HFFc6 (cell line): ENCODE data around the gene RABGAP1L. TPM values are rescaled to one million over a fixed set of nuclear protein-coding genes. Genes with fewer than 3 reads are reported as not detected.

Experiments
- DNase-seq: peaks from one replicate; pipeline ENCODE4 v3.0.0-alpha.2; 2018
- H3K27ac Mint-ChIP-seq: 2 replicates; pipeline ENCODE4 v1.8.0; 2020; ENCODE audit warnings: mild to moderate bottlenecking, mixed read lengths
- H3K27me3 Mint-ChIP-seq: 2 replicates; pipeline ENCODE4 v1.8.0; 2021; ENCODE audit warnings: mild to moderate bottlenecking, moderate library complexity, mixed read lengths; ENCODE audit not compliant: insufficient read depth
- H3K36me3 Mint-ChIP-seq: 2 replicates; pipeline ENCODE4 v1.8.0; 2021; ENCODE audit warnings: low read depth, mixed read lengths
- H3K4me1 Mint-ChIP-seq: 2 replicates; pipeline ENCODE4 v1.8.0; 2020; ENCODE audit warnings: low read depth, mixed read lengths
- H3K4me3 Mint-ChIP-seq: 2 replicates; pipeline ENCODE4 v1.8.0; 2020; ENCODE audit warnings: mild to moderate bottlenecking, moderate library complexity, mixed read lengths
- H3K9me3 Mint-ChIP-seq: 2 replicates; pipeline ENCODE4 v1.8.0; 2020; ENCODE audit warnings: mild to moderate bottlenecking, mixed read lengths
- CTCF ChIP-seq: fragments of 200-600 bp; sonication (generic); IDR thresholded peaks from 2 replicates; pipeline ENCODE4 v1.5.0; 2021; ENCODE audit warnings: antibody characterized with exemption, mild to moderate bottlenecking
- total RNA-seq, 6 experiments: library from RNA; stranded (reverse); fragmentation: NEBNext Ultra II Directional; extraction: Animal tissue kit (Norgen Biotek cat#: 25700); gene quantifications; 2 replicates in 1 of 6; 3 replicates in 5 of 6; pipeline ENCODE4 v1.2.3, GENCODE V29; 2021

The RABGAP1L gene
- total RNA-seq, 6 experiments from 2014 or later: 14.5 to 16.9 (median 16.0) TPM

- no peak for TF ChIP-seq CTCF
These were observed 10.1 kb upstream of the RABGAP1L start for GRCh38 chr1:174149216-174149615.

GRCh38 chr1:174150499-174150898, 8.8 kb upstream of the RABGAP1L start:
- no peak overlapping the region for H3K4me3 Mint-ChIP-seq
- no peak overlapping the region for H3K27ac Mint-ChIP-seq
- peaks cover 17% of the 10 kb centered on the region for H3K27me3 Mint-ChIP-seq
- H3K4me1 Mint-ChIP-seq: peaks cover 8% of the 10 kb centered on the region
- TF ChIP-seq CTCF: no peak
- H3K36me3 Mint-ChIP-seq: peaks cover 12% of the 10 kb centered on the region
- DNase-seq: no peak
- peaks cover 17% of the 10 kb centered on the region for H3K9me3 Mint-ChIP-seq

More at GRCh38 chr1:174149216-174149615, 10.1 kb upstream of the RABGAP1L start:
- Mint-ChIP-seq H3K27me3 (peaks cover 27% of the 10 kb centered on the region), H3K9me3 (peaks cover 17% of the 10 kb centered on the region), H3K4me3 (no peak overlapping the region), H3K4me1 (peaks cover 8% of the 10 kb centered on the region), H3K36me3 (peaks cover 12% of the 10 kb centered on the region), H3K27ac (no peak overlapping the region)
- DNase-seq: no peak

GRCh38 chr1:174152427-174152826, 6.9 kb upstream of the RABGAP1L start:
- Mint-ChIP-seq H3K4me1 (peaks cover 8% of the 10 kb centered on the region), H3K9me3 (peaks cover 6% of the 10 kb centered on the region), H3K27me3 (peaks cover 2% of the 10 kb centered on the region; the same call in 1 of the 2 replicates), H3K27ac (no peak overlapping the region), H3K4me3 (no peak overlapping the region), H3K36me3 (peaks cover 4% of the 10 kb centered on the region)
- DNase-seq: no peak
- no peak for TF ChIP-seq CTCF

GRCh38 chr1:174153085-174153824, 6.1 kb upstream of the RABGAP1L start:
- no peak overlapping the region for H3K4me3 Mint-ChIP-seq
- H3K4me1 Mint-ChIP-seq: peaks cover 10% of the 10 kb centered on the region
- peak; percentile 4 for DNase-seq
- peaks cover 4% of the 10 kb centered on the region for H3K36me3 Mint-ChIP-seq
- H3K27me3 Mint-ChIP-seq: peaks cover 2% of the 10 kb centered on the region; the same call in 1 of the 2 replicates
- 0 out of 2 replicates have a peak, but pooled peaks have one; percentile 6 for TF ChIP-seq CTCF
- H3K9me3 Mint-ChIP-seq: peaks cover 6% of the 10 kb centered on the region; the same call in 1 of the 2 replicates
- H3K27ac Mint-ChIP-seq: no peak overlapping the region

GRCh38 chr1:174153825-174154107, 5.6 kb upstream of the RABGAP1L start:
- no peak overlapping the region for H3K27ac Mint-ChIP-seq
- peaks cover 2% of the 10 kb centered on the region; the same call in 1 of the 2 replicates for H3K27me3 Mint-ChIP-seq
- no peak for TF ChIP-seq CTCF
- peaks cover 15% of the 10 kb centered on the region for H3K4me1 Mint-ChIP-seq
- H3K36me3 Mint-ChIP-seq: peaks cover 3% of the 10 kb centered on the region
- no peak overlapping the region for H3K4me3 Mint-ChIP-seq
- DNase-seq: no peak
- H3K9me3 Mint-ChIP-seq: peaks cover 4% of the 10 kb centered on the region; the same call in 1 of the 2 replicates
